Motor neuron (in vitro differentiated cells): Measurements from ENCODE around the gene TMEM63B. TPM values are rescaled to one million over a fixed set of nuclear protein-coding genes. Genes with fewer than 3 reads are reported as not detected.
A peak's percentile ranks its signal among the peaks of the same experiment; 100 is the strongest.
"Not testable (repeated sequence)": the region's sequence is repeated elsewhere in the genome, so short reads cannot be mapped to it uniquely, and the experiment has no call there.

ENCODE experiments used
- ATAC-seq, 8 experiments: fragments of 200-7000 bp; cut with Tn5 transposase; replicated peaks in 6 of 8; 2 replicates each; pipeline ENCODE4 v1.8.0; 2021; ENCODE audit warnings: mild to moderate bottlenecking in 8 of 8, moderate library complexity in 8 of 8
- H3K27ac ChIP-seq, 2 donors: fragments of 250-450 bp; sonication (Bioruptor Pico); 2 replicates each; pipeline ENCODE4 v1.9.0; 2021; ENCODE audit warnings: antibody characterized with exemption in 2 of 2, mild to moderate bottlenecking in 2 of 2, moderate library complexity in 1 of 2
- H3K4me1 ChIP-seq, 2 donors: fragments of 250-450 bp; sonication (Bioruptor Pico); replicated peaks in 1 of 2; 2 replicates each; pipeline ENCODE4 v1.6.1; 2021; ENCODE audit warnings: antibody characterized with exemption in 2 of 2, mild to moderate bottlenecking in 2 of 2, moderate library complexity in 1 of 2
- H3K4me3 ChIP-seq, 5 donors: fragments of 250-450 bp; sonication (Bioruptor Pico); 2 replicates each; pipeline ENCODE4 v1.9.0; 2021; ENCODE audit warnings: antibody characterized with exemption in 5 of 5, mild to moderate bottlenecking in 5 of 5, moderate library complexity in 4 of 5
- WGBS, 10 experiments: fragments of 450-650 bp; shearing (Covaris generic); methylation state at CpG; one replicate each; pipeline ENCODE4 v1.0.0; 2022; 5-methylcytosine and 5-hydroxymethylcytosine counted together
- in situ Hi-C, 9 experiments: fragments of 400-800 bp; cut with MboI; loops; one replicate each; pipeline ENCODE4 v1.15.0; 2021; ENCODE audit warnings: low sequenced_read_pairs in 9 of 9, low pct_unique_long_range_greater_than_20kb in 2 of 9; ENCODE audit not compliant: unreplicated experiment in 9 of 9
- total RNA-seq, 8 experiments: library from RNA; unstranded; fragments of 300-600 nt; gene quantifications; 2 replicates each; pipeline versions ENCODE4 v1.2.3 to v1.2.4, GENCODE V29; 2022

Gene TMEM63B
- total RNA-seq, 8 experiments from 2014 or later: 29.1 to 51.4 (median 38.5) TPM

GRCh38 chr6:44143731-44144130 lies 16.4 kb downstream of the TMEM63B start:
- Histone ChIP-seq H3K27ac (no peak overlapping the region), H3K4me1 (no peaks in the 10 kb centered on the region), H3K4me3 (no peak overlapping the region)
- 71 to 100% (median 83%) methylated on average over 1 of the region's 1 CpG; no CpG with 5 or more reads in 6 of the 10 experiments for WGBS, 10 experiments
- no peak for ATAC-seq
- in situ Hi-C loops: no loop called here

GRCh38 chr6:44144536-44144935 lies 17.2 kb downstream of the TMEM63B start:
- WGBS, 10 experiments: 0 to 85% (median 77%) methylated on average over 1 to 3 of the region's 3 CpGs; no CpG with 5 or more reads in 4 of the 10 experiments
- in situ Hi-C loops, H3K27ac ChIP-seq, H3K4me1 ChIP-seq, ATAC-seq, H3K4me3 ChIP-seq: not testable (repeated sequence)

DNA sequence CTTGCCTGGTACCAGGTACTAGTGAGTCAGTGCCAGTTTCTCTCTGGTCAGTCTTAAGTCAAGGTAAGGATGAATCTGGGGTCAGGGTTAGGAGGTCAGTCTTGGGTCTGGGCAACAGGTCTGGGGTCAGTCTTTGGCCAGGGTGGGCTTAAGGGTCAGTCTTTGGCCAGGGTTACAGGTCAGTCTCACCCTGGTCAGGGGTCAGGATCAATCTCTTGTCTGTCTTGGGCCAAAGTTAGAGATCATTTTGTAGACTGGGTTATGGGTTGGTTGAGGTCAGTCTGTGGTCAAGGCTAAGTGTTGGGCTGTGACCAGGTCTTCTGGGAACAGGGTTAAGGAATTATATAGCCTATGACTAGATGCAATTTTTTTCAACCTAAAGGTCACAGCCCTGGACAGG lies 18.5 kb downstream of the TMEM63B start:
- Histone ChIP-seq H3K4me1 (no peaks in the 10 kb centered on the region), H3K27ac (no peak overlapping the region), H3K4me3 (no peak overlapping the region)
- in situ Hi-C loops: no loop called here
- ATAC-seq: no peak

DNA sequence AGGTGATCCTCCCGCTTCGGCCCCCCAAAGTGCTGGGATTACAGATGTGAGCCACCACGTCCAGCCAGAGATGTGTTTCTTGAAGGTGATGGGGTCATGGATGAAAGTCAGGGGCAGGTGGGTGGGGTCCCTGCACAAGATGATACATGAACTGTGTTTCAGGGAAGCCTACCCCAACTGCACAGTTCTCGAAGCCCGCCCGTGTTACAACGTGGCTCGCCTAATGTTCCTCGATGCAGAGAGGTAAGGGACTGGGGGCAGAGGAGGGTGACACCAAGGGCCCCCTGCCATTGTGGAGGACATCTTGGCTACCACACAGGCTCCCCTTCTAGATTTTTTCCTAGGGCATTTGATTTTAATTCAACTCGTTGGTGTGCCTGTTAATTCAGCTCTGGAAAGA lies 19.3 kb downstream of the TMEM63B start:
- H3K4me1 ChIP-seq: no peaks in the 10 kb centered on the region
- in situ Hi-C loops: no loop called here
- WGBS, 10 experiments: 0 to 60% methylated on average over 1 of the region's 10 CpGs; no CpG with 5 or more reads in 8 of the 10 experiments
- H3K27ac ChIP-seq: no peak overlapping the region
- ATAC-seq: no peak
- no peak overlapping the region for H3K4me3 ChIP-seq

DNA sequence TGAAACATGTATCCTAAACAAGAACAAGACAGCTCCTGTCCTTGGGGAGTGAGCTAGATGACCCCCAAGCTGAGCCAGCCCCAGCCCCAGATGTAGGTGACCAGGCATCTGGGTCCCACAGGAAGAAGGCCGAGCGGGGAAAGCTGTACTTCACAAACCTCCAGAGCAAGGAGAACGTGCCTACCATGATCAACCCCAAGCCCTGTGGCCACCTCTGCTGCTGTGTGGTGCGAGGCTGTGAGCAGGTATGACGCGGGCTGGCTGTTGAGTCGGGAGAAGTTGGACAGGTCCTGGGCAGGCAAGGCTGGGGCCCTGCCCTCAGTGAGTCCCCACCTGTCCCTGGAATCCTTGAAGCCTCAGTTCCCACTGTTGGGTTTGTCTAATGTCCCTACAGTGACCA lies 19.9 kb downstream of the TMEM63B start:
- in situ Hi-C loops: no loop called here
- Histone ChIP-seq H3K27ac (no peak overlapping the region), H3K4me1 (no peaks in the 10 kb centered on the region), H3K4me3 (no peak overlapping the region)
- no peak for ATAC-seq
- WGBS, 10 experiments: 78% methylated on average over 3 of the region's 7 CpGs; no CpG with 5 or more reads in 9 of the 10 experiments

DNA sequence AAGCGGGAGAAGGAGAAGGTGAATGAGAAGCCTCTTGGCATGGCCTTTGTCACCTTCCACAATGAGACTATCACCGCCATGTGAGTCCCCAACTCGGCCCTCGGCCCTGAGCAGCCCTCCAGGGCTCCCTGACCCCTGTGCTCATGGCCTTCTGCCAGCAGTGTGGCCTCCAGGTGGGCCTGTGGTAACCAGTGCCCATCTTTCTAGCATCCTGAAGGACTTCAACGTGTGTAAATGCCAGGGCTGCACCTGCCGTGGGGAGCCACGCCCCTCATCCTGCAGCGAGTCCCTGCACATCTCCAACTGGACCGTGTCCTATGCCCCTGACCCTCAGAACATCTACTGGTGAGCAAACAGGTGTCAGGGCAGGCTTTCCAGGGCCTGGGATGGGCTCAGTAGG lies 21.0 kb downstream of the TMEM63B start:
- WGBS, 10 experiments: 67 to 100% (median 95%) methylated on average over 1 to 7 of the region's 9 CpGs; no CpG with 5 or more reads in 5 of the 10 experiments
- ATAC-seq: no peak
- H3K27ac ChIP-seq: no peak overlapping the region
- H3K4me3 ChIP-seq: no peak overlapping the region
- in situ Hi-C loops: no loop called here
- H3K4me1 ChIP-seq: no peaks in the 10 kb centered on the region

DNA sequence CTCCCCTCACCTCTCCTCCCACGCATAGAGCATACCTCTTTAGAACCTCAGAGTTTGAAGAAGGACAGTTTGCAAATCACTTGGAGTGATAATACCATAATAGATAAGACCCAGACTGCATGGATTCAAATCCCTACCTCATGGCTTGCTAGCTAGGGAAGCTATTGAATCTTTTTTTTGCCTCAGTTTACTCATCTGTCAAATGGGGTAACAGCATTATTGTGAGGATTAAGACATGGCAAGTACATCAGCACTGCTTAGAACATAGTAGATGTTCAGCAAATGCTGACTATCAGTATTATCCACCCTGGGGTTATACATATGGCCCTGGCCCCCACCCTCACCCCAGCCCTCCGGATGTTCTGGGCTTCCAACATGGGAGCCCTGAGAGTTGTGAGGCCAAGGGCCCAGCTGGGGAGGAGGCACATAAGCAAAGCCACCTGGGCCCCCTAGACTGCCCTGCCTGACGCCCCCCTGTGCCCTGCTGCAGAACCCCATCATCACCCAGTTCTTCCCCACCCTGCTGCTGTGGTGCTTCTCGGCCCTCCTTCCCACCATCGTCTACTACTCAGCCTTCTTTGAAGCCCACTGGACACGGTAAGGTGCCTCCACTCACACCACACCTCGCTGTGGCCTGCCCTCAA lies 22.1 kb downstream of the TMEM63B start:
- Histone ChIP-seq H3K4me1 (no peaks in the 10 kb centered on the region), H3K4me3 (no peak overlapping the region), H3K27ac (no peak overlapping the region)
- no peak for ATAC-seq
- in situ Hi-C loops: loop anchor here in 1 of 9 experiments (25.0 kb wide), 1 partner anchor 188 kb away; the partner anchor contains the start of gene SPATS1
- 80 to 100% (median 88%) methylated on average over 1 to 2 of the region's 7 CpGs; no CpG with 5 or more reads in 5 of the 10 experiments for WGBS, 10 experiments

- ATAC-seq: no peak
- H3K4me1 ChIP-seq: no peaks in the 10 kb centered on the region
- in situ Hi-C loops: loop anchor here in 1 of 9 experiments (25.0 kb wide), 1 partner anchor 187 kb away; the partner anchor contains the start of gene SPATS1
- H3K27ac ChIP-seq: no peak overlapping the region
- H3K4me3 ChIP-seq: no peak overlapping the region
- WGBS, 10 experiments: 83 to 92% methylated on average over 1 to 2 of the region's 3 CpGs; no CpG with 5 or more reads in 8 of the 10 experiments
These were observed 23.1 kb downstream of the TMEM63B start for GRCh38 chr6:44150317-44150917.

DNA sequence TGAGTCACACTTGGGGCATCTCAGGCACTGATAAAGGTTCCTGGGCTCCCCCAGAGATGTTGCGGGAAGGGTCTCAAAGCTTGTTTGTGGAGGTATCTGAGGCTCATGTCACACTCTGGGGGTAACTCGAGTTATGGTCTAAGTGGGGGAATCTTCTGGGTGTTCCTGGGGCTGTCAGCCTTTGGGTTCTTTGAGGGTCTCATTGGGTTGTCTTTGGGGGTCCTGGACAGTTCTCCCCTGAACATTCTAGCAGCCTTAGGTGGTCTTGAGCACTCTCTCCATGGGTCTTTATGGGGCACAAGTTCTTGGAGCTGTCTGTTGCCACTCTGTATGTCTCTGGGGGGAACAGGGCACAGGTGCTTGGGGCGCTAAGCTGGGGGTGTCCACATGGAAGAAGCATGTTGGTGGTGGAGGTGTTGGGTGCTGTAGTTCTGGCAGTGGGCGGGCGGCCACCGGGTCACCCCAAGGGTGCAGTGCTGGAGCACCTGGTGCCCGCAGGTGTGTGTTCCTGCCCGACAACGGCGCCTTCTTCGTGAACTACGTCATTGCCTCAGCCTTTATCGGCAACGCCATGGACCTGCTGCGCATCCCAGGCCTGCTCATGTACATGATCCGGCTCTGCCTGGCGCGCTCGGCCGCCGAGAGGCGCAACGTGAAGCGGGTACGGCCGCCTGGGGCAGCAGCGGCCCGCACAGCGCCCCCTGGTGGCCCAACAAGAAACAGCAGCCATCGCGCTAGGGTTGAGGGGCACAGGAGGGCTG lies 24.2 kb downstream of the TMEM63B start:
- ATAC-seq: peak; percentile 79 to 97 (median 84)
- Histone ChIP-seq H3K4me3 (no peak overlapping the region), H3K4me1 (no peaks in the 10 kb centered on the region), H3K27ac (no peak overlapping the region)
- 0 to 100% (median 17%) methylated on average over 1 to 14 of the region's 31 CpGs; no CpG with 5 or more reads in 5 of the 10 experiments for WGBS, 10 experiments
- in situ Hi-C loops: loop anchor here in 1 of 9 experiments (25.0 kb wide), 1 partner anchor 186 kb away; the partner anchor contains the start of gene SPATS1

GRCh38 chr6:44152109-44152461 lies 24.7 kb downstream of the TMEM63B start:
- H3K4me3 ChIP-seq: no peak overlapping the region
- in situ Hi-C loops: loop anchor here in 1 of 9 experiments (25.0 kb wide), 1 partner anchor 185 kb away; the partner anchor contains the start of gene SPATS1
- peak in 3 of 8 experiments; percentile 6 to 18 (median 12) for ATAC-seq
- no peak overlapping the region for H3K27ac ChIP-seq
- H3K4me1 ChIP-seq: no peaks in the 10 kb centered on the region
- 14% methylated on average over 1 of the region's 8 CpGs; no CpG with 5 or more reads in 9 of the 10 experiments for WGBS, 10 experiments

GRCh38 chr6:44152533-44152932 lies 25.2 kb downstream of the TMEM63B start:
- Histone ChIP-seq H3K27ac (no peak overlapping the region), H3K4me1 (no peaks in the 10 kb centered on the region), H3K4me3 (no peak overlapping the region)
- in situ Hi-C loops: loop anchor here in 1 of 9 experiments (25.0 kb wide), 1 partner anchor 185 kb away; the partner anchor contains the start of gene SPATS1
- WGBS, 10 experiments: 88 to 100% methylated on average over 1 to 8 of the region's 19 CpGs; no CpG with 5 or more reads in 8 of the 10 experiments
- ATAC-seq: no peak

DNA sequence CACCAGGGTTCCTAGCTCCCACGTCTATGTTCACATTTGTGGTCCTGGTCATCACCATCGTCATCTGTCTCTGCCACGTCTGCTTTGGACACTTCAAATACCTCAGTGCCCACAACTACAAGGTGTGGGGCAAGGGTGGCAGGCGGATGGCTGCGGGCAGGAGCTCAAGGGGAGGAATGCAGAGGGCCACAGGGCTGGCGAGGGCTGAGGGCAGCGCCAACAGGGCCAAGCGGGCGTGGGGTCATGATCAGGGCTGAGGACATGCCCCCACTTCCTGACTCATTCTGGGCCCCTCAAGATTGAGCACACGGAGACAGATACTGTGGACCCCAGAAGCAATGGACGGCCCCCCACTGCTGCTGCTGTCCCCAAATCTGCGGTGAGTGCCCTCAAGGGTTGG lies 26.7 kb downstream of the TMEM63B start:
- WGBS, 10 experiments: 83% methylated on average over 2 of the region's 12 CpGs; no CpG with 5 or more reads in 9 of the 10 experiments
- in situ Hi-C loops: loop anchor here in 1 of 9 experiments (25.0 kb wide), 1 partner anchor 183 kb away; the partner anchor contains the start of gene SPATS1
- no peak for ATAC-seq
- Histone ChIP-seq H3K4me1 (no peaks in the 10 kb centered on the region), H3K4me3 (no peak overlapping the region), H3K27ac (no peak overlapping the region)
